Upper lobe of left lung (tissue), 4 donors: ENCODE results near the gene GPR153.

Experiments
- CTCF ChIP-seq, 6 experiments: fragments of 450-650 bp in 4 of 6; fragments of 200-600 bp in 2 of 6; sonication (generic) in 2 of 6; IDR thresholded peaks; one replicate each; pipeline ENCODE4 v1.5.1; 2016 to 2019; ENCODE audit warnings: antibody characterized with exemption in 6 of 6
- POLR2A ChIP-seq, 4 donors: fragments of 450-650 bp; IDR thresholded peaks; one replicate each; pipeline ENCODE4 v1.5.1; 2016 to 2017; ENCODE audit warnings: antibody characterized with exemption in 4 of 4, mild to moderate bottlenecking in 2 of 4

DNA sequence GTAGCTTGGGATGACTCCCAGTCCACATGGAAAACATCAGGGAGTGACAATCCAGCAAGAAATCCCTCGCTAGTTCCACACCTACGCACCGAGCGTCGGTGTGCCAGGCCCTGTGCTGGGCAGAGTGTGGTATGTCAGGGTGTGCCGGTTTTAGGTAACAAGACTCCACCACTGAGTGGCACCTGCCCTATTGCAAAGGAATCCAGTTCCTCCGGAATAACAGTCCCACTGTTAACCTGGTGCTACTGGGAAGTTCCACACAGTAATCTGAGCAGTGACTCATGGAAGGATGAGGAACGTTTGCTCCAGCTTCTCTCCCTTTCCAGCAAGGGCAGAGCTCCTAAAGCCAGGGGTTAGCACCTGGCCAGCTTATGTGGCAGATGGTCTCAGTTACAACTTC, 40.7 kb downstream of the GPR153 start:
- TF ChIP-seq CTCF (IDR thresholded peaks at IDR 0.05) (no peak), POLR2A (IDR thresholded peaks at IDR 0.05) (no peak)
